ENCODE measurements around the gene FTH1.
"Not testable (repeated sequence)": the region's sequence is repeated elsewhere in the genome, so short reads cannot be mapped to it uniquely, and the experiment has no call there.

Gene FTH1

GRCh38 chr11:61967116-61967923, at the start of gene FTH1:
Gene FTH1, minus strand, starts transcription at chr11:61967634. Its CDS starts 209 bp downstream, at chr11:61967425.
- DNase-seq: peak; percentile 63

DNA sequence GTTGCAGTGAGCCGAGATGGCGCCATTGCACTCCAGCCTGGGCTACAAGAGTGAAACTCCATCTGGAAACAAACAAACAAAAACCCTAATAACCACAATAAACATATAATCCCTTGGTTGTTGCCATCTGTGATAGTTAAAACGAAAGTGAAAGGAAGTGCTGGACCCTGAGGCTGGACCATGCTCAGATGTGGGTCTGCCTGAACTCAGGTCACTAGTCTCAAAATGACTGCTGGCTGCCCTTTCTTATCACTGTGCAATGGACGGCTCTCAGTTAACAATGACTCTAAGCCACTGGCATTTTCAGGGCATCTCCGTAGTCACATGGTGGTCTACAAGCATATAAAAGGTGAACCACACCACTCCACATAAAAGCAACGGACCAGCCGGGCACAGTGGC, 48.2 kb upstream of the FTH1 start:
- DNase-seq: no peak

- no peak for DNase-seq
Measured at GRCh38 chr11:62013537-62014476, 46.4 kb upstream of the FTH1 start.

GRCh38 chr11:62012832-62013461, 45.5 kb upstream of the FTH1 start:
- DNase-seq: no peak

DNA sequence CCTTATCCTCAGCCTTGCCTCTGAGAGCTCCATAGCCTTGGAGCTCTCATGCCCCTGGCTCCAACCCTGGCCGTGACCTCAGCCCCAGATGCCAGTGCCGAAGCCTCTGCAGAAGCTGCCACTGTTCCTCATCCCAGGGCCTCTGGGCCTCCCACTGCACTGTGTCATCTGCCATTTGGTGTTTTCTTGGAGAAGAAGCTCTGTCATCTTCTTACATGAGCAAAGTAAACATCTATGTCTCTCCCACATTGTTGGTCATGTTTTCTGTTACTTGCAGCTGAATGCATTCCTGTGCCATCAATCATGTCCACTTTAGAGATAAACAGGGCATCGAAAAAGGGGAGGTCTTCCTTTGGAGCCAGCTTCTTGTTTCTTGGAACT, 45.0 kb upstream of the FTH1 start:
- no peak for DNase-seq

- no peak for DNase-seq
Measured at GRCh38 chr11:62011881-62012280, 44.4 kb upstream of the FTH1 start.

DNA sequence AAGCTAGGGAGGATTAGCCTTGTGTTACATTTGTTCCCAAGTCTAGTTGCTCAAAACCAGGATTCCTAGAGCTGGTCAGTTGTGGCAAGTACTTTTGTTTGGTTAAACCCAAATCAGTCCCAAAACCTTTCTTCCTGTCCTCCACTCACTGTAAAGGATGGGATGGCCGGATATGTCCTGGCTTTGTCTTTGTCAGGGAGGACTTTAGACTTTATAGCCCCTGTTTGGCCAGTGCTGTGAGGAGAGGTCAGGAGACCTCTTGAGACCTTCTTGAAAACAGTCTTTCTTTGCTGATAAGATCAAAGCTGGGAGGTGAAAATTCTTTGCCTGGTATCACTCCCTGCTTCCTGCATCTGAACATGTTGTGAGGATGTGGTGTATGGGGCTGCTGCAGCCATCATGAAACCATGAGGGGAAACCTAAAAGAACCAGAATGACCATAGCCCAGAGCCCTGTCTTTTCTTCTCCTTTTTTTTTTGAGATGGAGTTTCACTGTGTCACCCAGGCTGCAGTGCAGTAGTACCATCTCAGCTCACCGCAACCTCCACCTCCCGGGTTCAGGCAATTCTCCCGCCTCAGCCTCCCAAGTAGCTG, 43.6 kb upstream of the FTH1 start:
- no peak for DNase-seq

GRCh38 chr11:62008193-62008592, 40.8 kb upstream of the FTH1 start:
- DNase-seq: no peak

GRCh38 chr11:62004473-62004872, 37.0 kb upstream of the FTH1 start:
- DNase-seq: no peak

DNA sequence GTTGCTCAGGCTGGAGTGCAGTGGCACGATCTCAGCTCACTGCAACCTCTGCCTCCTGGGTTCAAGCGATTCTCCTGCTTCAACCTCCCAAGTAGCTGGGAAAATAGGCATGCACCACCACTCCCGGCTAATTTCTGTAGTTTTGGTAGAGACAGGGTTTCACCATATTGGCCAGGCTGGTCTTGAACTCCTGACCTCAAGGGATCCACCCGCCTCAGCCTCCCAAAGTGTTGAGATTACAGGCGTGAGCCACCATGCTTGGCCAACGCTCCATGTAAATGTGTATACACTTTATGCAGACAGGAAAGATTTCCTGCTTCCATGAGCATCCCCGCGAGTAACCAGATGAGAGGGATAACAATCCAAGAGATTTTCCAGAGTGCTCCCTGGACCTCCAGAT, 34.8 kb upstream of the FTH1 start:
- not testable (repeated sequence) for DNase-seq

GRCh38 chr11:62001450-62002191, 34.2 kb upstream of the FTH1 start:
- DNase-seq: no peak

GRCh38 chr11:62000539-62001446, 33.4 kb upstream of the FTH1 start:
- no peak for DNase-seq

DNA sequence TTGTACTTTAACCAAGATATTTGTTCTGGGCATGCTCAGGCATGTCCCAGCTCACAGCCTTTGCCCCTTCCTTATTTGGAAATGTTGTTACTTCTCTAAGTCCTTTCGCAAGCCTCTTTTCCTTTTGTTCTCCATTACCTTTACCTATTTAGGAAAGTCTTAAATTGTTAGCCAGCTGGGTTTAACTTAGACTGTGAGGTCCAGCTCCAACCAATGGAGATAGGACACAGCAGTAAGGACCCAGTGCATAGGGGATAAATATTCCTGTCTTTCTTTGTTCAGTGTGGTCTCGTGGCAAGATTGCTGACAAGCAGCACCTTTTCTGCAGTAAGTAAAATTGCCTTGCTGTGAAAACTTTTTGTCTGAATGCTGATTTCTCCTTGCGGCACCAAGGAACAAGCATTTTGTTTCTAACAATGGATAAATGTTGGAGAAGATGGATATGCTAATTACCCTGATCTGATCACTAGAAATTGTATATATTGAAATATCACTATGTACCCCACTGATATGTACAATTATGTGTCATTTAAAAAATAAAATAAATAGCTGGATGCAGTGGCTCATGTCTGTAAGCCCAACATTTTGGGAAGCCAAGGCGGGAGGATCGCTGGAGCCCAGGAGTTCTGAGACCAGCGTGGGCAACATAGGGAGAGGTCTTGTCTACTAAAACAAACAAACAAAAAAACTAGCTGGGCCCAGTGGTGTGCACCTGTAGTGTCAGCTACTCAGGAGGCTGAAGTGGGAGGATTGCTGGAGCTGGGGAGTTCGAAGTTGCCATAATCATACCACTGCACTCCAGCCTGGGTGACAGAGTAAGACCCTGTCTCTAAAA, 31.9 kb upstream of the FTH1 start:
- no peak for DNase-seq

GRCh38 chr11:61996933-61997332, 29.5 kb upstream of the FTH1 start:
- no peak for DNase-seq

GRCh38 chr11:61994981-61995380, 27.5 kb upstream of the FTH1 start:
- no peak for DNase-seq

GRCh38 chr11:61985869-61986268, 18.4 kb upstream of the FTH1 start:
- DNase-seq: no peak

DNA sequence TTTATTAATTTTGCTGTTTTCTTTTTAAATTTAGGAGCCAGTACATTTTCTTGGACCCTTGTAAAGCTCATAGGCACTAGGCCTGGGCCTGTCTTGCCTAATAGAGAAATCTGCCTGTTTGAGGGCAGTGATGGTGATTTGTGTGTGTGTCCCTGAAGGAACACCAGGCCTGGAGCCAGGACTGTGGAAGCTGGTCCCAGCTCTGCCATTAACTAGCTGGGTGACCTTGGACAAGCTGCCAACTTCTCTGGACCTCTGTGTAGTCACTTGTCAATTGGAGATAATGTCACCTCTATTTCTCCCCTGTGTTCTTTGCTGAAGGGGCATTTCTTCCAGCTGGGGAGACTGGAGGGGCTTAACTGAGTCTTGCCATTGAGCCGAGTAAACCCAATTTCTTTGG, 16.0 kb upstream of the FTH1 start:
- DNase-seq: no peak

DNA sequence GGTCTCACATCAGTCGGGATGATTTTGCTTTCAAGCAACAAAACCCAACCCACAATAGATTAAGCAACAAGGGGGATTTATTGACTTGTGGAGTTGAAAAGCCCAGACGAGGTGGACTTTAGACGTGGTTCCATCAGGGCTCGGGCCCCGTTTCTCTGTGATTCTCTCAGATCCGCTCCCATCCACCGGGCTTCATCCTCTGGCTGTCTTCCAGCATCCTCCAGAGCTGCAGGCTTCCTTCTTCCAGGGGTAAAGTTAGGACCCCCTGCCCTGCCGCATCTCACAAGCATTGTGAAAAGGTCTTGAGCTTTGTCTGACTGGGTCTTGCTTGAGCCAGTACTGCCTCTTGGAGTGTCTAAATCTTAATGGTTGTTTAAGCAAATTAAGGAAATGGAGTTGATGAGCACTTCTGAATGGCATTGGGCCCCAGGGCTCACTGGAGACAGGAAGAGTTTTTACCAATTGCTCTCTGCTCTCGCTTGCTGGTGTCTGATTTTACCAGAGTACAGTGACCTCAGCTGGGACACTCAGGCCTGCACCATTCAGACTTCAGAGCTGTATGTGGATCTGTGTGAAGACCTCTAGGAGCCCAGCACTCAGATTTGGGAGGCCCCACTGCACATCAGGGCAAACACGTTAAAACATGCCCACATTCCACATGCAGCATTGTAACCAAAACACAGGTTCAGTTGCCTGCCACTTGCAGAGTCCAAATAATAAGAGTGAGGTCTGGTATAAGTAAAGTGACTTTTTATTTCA, 13.5 kb upstream of the FTH1 start:
- no peak for DNase-seq

Measured in NCI-H2081 treated with DMSO at 0.1 percent for 48 hours (cell line).